AG20443 (cell line): Measurements from ENCODE around the gene PCSK7.
"Not testable (repeated sequence)": the region's sequence is repeated elsewhere in the genome, so short reads cannot be mapped to it uniquely, and the experiment has no call there.

ENCODE experiments used
- DNase-seq: peaks from one replicate; pipeline ENCODE4 v3.0.0; 2012; ENCODE audit warnings: low spot score, mixed read lengths

The PCSK7 gene

GRCh38 chr11:117198613-117199012 is 33.3 kb downstream of the PCSK7 start:
- no peak for DNase-seq

DNA sequence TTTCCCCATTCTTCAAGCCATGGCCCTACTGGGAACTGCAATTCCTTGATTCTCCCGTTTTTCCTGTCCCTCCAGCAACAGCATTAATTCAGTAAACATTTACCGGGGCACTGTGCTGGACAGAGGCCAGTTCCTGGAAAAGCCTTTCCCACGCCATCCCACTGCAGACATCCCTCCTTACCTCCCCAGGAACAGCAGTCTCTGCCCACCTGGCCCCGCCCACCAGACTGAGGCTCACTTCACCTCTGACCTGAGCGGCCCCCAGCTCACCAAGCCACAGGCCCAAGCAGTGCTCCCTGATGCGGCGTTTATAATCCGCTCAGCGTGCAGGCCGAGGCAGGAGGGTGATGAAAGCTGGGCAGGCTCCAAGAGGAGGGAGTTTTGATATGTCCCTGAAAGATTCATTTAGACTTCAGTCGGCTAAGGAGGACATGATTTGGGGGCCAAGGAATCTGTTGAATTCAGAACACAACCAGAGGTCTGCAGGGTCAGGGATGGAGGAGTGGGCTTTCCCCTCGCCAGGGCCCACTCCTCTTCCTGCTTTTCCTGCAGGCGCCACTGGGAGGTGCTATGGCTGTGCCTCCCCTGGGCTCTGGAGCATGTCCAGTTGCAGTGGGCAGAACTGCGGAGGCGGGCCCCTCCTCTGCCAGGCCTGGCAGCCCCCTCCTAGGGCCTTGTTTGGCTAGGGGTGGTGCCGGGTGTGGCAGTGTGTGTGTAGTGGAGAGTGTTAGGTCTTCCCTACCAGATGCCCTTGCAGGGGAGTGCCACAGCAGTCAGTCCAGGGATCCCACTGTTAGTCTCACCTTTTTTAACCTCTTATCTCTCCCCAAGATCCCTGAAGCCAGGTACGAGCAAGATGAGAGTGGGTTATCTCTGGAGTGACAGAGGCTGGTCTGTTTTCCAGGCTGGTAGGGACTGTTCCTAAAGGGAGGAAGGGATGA is 34.1 kb downstream of the PCSK7 start:
- peak; percentile 53 for DNase-seq

GRCh38 chr11:117197006-117197405 is 34.9 kb downstream of the PCSK7 start:
- DNase-seq = no peak

GRCh38 chr11:117195761-117196160 is 36.1 kb downstream of the PCSK7 start:
- no peak for DNase-seq

- DNase-seq = no peak
Observed at GRCh38 chr11:117195258-117195657, 36.6 kb downstream of the PCSK7 start.

DNA sequence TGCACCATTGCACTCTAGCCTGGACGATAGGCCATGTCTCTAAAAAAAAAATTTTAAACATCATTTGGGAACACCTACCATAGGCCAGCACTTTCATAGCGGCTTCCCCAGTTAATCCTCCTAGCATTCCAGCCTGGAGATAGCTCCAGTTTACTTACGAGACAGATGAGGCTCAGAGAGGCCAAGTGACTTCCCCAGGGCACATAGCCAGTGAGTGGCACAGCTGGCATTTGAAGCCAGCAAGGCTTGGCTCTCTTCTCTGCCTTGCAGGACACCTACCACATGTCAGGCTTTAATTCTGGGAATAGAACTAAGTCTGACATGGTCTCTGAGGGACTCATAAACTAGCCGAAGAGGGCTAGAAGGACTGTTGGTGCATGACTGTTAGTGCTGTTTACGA is 37.6 kb downstream of the PCSK7 start:
- no peak for DNase-seq

- DNase-seq = no peak
Observed at GRCh38 chr11:117193130-117194020, 38.5 kb downstream of the PCSK7 start.

DNA sequence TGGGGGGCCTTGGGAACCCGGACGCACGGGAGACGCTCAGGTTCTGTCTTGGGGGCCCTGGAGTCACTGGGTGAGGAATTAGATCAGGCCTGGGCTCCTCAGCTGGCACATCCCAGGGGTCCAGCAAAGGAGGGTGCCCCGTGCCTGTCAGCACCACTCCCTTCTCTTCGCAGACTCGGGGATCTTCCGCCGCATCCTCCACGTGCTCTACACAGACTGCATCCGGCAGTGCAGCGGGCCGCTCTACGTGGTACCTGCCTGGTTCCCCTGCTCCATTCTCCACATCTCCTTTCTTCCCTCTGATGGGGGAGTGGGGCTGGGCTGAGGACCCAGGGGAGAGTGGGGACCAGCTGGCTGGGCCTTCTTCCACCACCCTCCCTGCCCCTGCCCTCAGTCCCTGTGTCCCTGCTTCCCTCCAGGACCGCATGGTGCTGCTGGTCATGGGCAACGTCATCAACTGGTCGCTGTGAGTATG is 39.4 kb downstream of the PCSK7 start:
- no peak for DNase-seq

- DNase-seq = no peak
Observed at GRCh38 chr11:117191680-117192400, 40.0 kb downstream of the PCSK7 start.

DNA sequence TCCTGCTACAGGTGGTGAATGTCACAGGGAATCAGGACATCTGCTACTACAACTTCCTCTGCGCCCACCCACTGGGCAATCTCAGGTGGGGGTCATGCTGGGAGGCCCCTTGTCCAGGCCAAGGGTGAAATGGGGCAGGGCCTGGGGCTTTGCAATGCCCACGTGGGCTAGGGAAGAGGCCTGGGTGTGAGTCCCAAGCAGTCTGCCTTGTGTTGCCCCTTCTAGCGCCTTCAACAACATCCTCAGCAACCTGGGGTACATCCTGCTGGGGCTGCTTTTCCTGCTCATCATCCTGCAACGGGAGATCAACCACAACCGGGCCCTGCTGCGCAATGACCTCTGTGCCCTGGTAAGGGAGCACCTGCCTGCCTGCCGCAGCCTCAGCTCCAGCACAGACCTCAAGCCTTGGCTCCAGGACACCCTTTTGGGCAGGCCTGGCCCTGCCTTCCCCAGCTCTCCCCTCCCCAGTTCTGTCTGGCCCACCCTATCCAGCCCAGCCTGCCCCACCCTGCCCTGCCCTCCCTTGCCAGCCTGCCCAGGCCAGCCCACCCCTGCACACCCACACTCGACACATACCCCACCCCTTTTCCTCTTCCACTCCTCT is 41.8 kb downstream of the PCSK7 start:
- DNase-seq = no peak

DNA sequence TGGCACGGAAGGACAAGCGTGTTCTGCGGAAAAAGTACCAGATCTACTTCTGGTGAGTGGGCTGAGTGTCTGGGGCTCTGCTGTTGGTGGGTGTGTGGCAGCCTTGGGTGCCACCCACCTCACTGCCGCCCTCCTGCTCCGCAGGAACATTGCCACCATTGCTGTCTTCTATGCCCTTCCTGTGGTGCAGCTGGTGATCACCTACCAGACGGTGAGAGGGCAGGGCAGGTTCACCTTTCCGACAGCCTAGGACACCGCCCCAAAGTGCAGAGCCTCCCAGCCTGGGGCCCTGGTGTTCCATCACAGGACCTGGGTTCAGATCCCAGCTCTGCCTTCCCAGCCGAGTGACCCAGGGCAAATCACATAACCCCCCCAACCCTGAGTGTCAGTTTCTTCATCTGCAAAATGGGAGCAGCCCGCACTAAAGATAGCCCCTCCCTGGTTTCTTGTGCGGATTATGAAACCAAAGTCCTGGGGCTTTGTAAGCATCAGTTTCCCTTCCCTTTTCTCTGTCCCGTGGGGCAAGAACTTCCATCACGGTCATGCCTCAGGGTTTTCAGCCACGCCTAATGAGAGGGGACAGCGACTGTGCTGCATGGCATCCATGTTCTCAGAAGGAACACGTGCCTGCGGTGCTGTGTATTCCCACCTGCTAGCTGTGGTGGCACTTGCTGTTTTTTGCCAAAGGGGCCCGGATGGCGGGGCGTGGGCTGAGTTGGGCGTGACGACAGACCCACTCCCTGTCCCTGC is 42.5 kb downstream of the PCSK7 start:
- DNase-seq = no peak

DNA sequence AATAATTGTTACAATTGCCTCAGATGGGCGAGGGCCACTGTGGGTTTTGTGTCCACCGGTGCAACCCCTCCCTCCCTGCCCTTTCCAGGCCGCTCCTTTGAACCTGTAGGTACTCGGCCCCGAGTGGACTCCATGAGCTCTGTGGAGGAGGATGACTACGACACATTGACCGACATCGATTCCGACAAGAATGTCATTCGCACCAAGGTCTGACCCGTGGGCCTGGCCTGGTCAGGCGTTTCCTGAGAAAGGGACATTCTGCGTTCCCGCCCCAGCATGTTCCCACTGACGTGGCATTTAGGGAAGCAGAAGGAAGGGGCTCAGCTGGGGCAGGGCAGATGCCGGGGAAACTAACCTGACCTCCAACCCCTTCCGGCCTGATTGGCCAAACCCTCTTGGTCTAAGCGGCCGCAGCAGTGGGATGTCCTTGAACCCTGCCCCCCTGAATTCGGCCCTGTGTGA is 43.2 kb downstream of the PCSK7 start:
- DNase-seq = no peak

GRCh38 chr11:117187799-117188481 is 43.9 kb downstream of the PCSK7 start:
- no peak for DNase-seq

- no peak for DNase-seq
Observed at GRCh38 chr11:117187428-117187798, 44.5 kb downstream of the PCSK7 start.

GRCh38 chr11:117187007-117187406 is 44.9 kb downstream of the PCSK7 start:
- DNase-seq = no peak

DNA sequence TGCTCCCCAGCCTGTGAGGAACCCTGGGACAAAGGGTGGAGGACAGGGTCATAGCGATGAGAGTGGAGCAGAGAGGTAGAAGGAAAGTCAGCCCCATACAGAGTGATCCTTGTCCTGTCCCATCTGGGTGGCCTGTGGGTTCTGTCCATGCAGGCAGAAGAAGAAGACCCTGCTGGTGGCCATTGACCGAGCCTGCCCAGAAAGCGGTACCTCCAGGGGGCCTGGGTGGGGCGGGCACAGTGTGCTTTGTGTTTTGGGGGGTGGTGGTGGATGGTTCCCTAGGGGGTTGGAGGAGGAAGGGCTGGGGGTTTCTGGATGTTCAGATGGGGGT is 45.5 kb downstream of the PCSK7 start:
- DNase-seq = no peak

- no peak for DNase-seq
Observed at GRCh38 chr11:117185736-117186430, 46.0 kb downstream of the PCSK7 start.

- DNase-seq = no peak
Observed at GRCh38 chr11:117183724-117184349, 48.0 kb downstream of the PCSK7 start.

DNA sequence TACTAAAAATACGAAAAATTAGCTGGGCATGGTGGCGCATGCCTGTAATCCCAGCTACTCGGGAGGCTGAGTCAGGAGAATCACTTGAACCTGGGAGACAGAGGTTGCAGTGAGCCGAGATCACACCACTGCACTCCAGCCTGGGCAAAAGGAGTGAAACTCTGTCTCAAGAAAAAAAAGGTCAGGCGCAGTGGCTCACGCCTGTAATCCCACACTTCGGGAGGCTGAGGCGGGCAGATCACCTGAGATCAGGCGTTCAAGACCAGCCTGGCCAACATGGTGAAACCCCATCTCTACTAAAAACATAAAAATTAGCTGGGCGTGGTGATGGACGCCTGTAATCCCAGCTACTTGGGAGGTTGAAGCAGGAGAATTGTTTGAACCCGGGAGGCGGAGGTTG is 48.7 kb downstream of the PCSK7 start:
- DNase-seq = not testable (repeated sequence)
